Hematopoietic multipotent progenitor cell (in vitro differentiated cells): ENCODE measurements around the gene NDUFAF5. TPM values are rescaled to one million over a fixed set of nuclear protein-coding genes. Genes with fewer than 3 reads are reported as not detected.
A peak's percentile ranks its signal among the peaks of the same experiment; 100 is the strongest.

ENCODE experiments used
- DNase-seq, 3 donors: peaks; one replicate each; pipeline ENCODE4 v3.0.0-alpha.2; 2011 to 2015; ENCODE audit warnings: low read depth in 2 of 3, low spot score in 2 of 3
- total RNA-seq: library from RNA; depleted of rRNA; stranded (reverse); fragments of >200 nt; gene quantifications from one replicate; pipeline ENCODE4 v1.2.3, GENCODE V29; 2012

NDUFAF5 gene
- total RNA-seq, 1 donor, result 2.4 TPM

DNA sequence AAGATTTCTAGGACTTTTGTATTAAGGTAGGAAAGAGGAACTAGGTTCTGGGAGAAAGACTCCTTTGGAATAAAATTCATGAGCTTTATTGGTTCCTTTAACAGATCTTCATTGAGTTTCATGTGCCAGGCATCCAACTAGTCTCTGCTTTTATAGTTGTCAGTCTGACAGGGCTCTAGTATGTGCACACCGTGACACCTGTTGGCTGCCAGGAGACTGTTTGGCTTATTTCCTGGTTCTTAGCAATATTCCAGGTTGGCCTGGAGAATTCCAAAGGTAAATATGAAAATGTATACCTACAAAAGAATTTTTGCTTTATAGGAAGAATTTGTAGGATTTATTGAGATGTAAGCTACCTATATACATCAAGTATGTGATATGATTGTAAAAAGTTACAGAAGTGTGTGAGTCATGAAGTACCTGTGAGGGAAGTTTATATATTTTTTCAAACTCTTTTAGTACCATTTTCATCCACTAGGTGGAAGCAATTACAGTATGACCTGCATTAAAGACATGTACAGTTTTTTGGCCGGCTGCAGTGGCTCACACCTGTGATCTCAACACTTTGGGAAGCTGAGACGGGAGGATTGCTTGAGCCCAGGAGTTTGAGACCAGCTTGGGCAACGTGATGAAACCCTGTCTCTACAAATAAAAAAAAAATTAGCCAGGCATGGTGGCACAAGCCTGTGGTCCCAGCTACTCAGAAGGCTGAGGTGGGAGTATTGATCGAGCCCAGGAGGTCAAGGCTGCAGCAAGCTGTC lies 35.2 kb downstream of the NDUFAF5 start:
- DNase-seq, result peak in 2 of 3 donors; percentile 40 to 72

DNA sequence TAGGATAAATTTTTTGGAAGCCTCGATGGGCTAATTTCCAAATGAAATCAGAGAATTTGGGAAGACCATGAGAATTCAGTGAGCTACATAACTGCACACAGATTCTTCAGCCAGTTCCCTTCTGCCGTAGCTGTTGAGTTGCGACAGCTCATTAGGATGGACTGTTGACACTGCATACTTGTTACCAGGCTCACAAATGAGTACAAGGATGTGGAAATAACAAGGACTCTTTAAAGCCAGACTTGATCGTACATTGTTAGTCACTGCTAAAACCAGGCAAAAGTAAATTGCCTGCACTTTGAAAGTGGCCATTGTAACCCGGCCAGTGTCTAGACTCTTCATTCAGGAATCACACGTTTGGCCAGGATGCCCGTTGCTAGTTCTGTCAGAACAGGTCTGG lies 37.0 kb downstream of the NDUFAF5 start:
- no peak for DNase-seq

DNA sequence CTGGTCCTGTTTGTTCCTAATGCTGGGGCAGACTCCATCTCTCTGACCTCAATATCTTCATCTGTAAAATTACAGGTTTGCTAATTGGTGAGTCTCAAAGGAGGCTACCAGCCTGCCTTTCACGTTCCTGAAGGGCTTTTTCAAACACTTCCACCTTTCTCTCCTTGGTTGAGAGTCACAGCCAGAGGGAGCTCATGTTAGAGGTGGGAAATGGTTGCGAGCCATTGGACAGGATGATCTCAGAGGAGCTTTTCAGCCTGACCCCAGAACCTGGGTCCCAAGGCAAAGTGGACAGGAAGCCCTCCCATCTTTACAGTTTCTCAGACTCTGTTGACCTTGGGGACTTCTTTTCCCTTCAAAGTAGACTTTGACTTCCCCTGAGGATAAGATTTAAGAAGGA lies 37.6 kb downstream of the NDUFAF5 start:
- no peak for DNase-seq

DNA sequence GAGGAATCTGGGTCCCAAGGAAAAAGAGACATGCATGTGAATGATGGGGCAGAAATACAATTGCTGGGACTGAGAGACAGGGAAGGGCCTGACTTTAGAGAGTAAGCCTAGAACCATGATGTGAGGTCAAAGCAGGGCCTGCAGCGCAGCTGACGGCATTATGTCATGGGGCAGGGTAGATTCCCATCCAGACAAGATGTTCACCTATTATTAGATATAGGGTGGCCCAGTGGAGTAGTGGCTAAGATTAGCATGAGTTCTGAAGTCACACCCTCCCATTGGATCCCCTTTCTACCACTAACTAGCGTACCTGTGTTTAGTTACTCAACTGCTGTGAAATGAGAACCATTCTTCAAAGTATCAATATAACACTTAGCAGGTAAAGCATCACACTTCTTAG lies 39.6 kb downstream of the NDUFAF5 start:
- DNase-seq, result no peak

DNA sequence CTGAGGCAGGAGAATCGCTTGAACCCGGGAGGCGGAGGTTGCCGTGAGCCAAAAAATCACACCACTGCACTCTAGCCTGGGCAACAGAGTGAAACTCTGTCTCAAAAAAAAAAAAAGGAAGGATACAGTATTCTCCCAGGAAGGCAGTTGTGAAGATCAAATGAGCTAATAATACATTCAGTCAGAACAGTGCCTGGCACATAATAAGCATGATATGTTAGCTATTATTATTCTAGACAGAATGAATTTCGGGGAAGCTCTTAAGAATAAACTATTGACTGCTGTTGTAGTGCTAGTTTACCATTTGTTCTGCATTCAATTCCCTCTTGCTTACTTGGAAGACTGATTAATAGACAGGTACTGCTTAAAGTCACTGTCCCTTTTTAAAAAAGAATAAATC lies 40.6 kb downstream of the NDUFAF5 start:
- DNase-seq, result no peak

DNA sequence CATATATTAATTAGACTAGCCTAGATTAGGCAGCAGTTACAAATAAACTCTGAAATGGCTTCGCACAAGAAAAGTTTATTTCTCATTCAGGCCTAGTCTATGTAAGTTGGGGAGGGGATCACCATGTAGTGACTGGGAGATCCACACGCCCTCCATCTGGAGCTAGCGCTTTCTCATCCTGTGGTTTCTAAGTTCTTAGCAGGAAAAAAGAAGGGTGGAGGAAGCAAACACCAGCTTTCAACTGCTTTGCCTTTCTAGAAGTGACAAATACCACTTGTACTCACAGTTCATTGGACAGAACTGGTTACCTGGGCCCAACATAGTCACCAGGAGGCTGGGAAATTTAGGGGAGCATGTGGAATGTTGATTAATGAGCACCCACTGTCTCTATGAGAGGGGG lies 46.6 kb downstream of the NDUFAF5 start:
- no peak for DNase-seq

DNA sequence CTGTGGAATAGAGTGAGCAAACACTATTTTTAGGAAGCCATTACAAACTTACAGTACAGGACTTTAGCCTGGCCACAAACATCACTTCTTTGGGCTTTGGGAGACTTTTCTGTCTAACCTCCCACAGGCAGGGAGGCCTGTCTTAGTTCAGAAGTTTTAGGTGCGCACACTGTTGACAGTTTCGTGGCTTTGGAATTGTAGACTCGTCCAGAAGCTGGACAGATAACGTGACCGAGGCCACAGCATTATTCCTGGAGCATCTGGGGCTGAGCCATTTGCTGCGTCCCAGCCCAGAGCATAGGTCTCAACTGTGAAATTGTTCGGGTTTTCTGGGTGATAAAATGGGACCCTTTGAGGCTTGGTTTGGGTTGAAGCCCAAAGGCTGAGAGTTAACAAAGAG lies 53.8 kb downstream of the NDUFAF5 start:
- DNase-seq, result no peak

DNA sequence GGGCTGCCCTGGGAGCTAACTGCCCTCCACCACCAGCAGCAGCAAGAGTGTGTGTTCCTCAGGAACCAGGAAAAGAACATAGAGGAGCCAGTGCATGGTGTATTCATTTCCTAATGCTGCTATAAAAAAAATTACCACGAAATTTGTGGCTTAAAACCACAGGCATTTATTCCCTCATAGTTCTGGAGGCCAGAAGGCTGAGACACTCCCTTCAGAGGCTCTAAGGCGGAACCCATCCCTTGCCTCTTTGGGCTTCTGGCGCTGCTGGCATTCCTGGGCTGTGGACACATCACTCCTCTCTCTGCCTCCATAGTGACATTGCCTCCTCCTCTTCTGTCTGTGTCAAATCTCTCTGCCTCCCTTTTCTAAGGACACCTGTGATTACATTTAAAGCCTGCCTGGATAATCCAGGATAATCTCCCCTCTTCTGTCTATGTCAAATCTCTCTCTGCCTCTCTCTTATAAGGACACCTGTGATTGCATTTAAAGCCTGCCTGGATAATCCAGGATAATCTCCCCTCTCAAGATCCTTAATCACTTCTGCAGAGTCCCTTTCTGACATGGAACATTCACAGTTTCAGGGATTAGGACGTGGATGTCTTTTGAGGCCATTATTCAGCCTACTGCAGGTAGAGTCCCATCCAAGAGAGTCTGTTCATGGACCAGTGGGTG lies 54.7 kb downstream of the NDUFAF5 start:
- no peak for DNase-seq

DNA sequence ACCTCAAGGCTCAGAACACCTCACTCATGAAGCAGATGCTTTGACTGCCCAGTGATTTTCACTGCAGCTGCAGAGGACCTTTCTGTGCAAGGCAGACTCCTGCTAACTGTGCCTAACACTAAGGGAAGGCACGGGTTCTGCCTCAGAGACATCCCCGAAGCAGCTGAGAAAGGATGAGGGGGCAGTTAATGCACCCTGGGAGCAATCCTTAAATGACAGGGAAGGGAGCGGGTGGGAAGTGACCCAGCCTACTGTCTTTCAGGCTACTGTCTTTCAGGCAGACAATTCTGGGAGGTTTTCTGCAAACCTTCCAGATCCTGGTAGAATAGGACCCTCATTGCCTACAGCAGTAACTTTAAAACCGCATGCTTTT lies 55.3 kb downstream of the NDUFAF5 start:
- no peak for DNase-seq

DNA sequence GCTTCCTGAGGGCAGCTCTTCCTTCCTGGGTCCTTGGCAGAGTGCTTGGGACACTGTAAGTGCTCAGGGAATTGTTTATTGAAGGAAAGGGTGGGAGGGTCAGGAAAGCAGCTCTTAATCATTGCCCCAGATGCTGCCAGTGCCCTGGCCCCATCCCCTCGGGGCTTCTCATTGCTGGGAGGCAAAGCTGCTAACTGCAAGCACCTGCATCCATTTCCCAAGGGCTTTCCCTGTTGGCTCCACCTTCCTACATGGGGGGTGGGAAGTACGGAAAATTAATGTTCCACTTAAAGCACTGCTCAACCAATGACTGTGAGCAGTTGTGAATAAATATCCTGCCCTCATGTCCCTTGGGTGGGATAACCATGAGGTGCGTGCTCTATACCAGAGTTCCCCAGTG lies 56.4 kb downstream of the NDUFAF5 start:
- no peak for DNase-seq

DNA sequence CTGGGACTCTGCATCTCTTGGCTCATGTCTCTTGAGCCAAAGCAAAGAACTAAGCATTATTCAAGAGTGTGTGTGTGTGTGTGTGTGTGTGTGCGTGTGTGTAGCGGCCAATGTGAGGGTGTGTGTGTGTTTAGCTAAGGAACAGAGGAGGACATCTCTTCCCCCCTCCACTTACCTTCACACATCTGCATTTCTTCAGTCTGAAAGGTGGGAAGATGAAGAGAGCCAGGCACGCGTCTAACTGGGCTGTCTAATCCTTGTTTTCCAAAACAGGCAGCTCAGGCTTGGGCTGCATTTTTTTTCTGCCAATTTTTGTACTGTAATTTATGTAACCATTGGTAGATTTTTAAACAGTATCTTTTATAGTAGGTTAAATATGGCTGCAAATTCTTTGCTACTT lies 59.5 kb downstream of the NDUFAF5 start:
- no peak for DNase-seq

DNA sequence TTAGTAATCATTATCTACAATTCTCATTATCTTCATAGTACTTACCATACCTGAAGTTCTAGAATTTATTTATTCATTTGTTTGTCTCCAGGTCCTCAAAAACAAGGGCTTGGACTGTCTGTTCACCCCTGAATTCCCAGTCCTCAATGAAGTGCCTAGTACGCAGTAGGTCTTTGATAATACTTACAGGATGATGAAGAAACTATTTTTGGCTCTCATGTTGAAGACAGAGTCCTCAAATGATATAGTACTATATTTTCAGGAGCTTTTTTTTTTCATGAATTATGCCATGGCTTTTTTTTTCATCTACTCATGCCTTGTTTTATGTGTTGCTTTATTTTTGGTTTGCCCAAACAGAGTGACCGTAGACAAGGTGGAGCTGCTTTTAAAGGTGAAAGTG lies 66.5 kb downstream of the NDUFAF5 start:
- no peak for DNase-seq

DNA sequence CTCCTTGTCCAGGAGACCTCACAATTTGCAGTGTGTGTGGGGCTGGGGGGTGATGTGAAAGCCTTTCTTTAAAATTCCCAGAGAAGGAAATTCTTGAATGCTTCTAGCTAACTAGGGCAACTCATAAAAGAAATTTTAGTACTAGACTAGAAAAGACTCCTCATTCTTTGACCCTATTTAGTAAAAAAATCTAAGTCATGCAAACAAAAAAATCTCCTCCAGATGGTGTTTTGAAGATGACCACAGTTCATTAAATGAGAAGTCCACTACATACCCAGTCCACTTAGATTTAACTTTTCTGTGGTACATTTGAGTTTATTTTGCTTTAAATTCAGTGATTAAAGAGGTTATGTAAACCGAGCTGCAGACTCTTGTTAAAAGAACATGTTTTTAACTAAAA lies 67.5 kb downstream of the NDUFAF5 start:
- DNase-seq, result no peak

DNA sequence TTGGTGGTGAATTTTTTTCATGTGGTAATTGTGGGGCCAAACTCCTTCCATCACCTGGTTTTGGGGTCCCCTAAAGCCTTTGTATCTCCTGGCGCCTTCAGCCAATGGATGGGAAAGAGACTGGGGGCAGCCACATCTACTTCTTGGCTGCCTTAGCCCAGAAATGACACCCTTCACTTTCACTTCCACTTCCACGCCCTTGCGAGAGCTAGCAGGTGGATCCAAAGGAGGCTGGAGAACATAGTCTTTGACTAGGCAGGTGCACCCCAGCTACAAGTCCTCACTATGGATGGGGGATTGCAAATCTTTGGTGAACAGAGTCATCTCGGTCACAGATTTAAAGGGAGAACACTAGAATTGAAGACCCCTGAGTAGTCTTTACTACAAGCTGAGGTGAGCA lies 70.8 kb downstream of the NDUFAF5 start:
- DNase-seq, result no peak

DNA sequence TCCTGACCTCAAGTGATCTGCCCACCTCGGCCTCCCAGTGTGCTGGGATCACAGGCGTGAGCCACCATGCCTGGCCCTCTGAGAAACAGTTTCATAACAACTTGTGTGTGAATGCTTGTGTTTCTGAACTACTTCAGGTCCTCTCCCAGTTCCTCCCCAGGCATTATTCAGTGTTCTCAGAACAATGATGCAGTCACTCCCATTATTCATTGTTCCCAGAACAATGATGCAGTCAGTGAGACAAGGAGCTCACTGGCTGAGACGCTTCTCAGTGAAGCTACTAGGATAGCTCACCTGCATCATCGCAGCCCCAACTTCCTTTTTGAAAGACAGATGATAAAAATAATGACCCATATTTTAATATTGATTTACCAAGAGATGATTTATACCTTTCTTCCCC lies 71.5 kb downstream of the NDUFAF5 start:
- no peak for DNase-seq

DNA sequence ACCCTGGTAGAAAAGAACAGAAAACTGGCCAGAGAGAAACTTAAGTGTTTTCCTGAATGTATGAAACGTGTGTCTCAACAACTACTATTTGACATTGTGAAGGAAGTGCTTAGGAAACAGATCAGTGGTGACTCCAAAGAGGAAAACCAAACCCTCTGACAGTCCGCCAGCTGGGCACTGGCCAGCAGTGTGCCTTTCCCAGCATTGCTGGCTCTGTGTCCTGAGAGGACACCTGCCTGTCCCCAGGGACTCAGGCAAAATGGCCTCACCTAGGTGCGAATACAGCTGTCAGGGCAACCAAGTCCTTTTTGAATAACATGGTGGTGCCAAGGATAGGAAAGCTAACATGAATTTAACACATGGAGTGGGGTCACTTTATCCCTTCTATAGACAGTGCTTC lies 72.5 kb downstream of the NDUFAF5 start:
- DNase-seq, result no peak

DNA sequence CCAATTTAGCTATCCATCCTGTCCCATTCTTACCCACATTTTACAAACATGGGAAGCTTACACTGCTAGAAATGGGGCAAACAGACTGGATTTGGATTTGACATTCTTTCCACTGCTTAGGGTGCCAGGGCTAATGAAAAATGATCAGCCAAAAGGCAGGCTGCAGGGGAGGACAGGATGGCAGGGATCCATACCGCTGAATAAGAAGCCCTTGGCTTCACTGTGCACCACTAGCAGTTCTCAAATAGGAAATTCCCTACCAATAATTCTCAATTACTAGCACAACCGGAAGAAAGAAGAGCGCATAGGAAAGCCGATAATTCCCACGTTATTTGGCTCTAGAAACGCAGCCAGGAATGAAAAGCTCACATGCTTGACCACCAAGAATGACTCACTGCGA lies 73.1 kb downstream of the NDUFAF5 start:
- DNase-seq, result no peak

DNA sequence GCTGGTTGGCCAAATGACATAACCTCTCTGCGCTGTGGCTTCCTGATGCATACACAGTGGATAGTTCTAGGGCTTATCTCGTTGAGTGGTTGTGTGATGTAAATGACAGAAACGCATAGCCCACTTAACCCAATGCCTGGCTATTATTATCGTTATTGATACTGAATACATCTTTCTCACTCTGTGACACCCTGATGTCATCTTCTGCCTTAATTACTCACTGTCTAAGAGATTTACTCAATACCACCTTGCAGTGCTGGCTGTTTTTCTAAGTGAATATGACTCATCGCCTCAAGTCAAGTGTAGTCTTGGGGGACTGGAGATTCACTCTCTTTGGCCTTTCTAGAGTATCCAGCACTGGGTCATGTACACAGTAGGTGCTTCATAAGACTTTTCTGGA lies 73.6 kb downstream of the NDUFAF5 start:
- DNase-seq, result no peak

DNA sequence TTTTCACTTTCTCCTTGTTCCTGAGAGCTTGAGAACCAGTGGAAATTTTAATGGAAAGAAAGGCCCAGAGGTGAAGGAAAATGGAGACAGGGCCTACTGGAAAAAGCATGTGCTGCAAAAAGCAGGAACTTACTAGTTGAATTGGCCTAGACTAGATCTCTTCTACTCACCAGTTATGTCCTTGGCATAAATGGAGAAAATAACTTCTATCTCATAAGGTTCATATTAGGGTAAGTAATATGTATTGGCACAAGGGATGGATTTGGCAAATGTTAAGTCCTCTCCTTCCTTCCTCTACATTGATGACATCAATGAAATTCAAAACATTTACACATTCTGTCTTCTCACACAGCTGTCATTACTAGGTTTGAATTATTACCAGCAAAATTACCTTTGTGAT lies 74.0 kb downstream of the NDUFAF5 start:
- no peak for DNase-seq

DNA sequence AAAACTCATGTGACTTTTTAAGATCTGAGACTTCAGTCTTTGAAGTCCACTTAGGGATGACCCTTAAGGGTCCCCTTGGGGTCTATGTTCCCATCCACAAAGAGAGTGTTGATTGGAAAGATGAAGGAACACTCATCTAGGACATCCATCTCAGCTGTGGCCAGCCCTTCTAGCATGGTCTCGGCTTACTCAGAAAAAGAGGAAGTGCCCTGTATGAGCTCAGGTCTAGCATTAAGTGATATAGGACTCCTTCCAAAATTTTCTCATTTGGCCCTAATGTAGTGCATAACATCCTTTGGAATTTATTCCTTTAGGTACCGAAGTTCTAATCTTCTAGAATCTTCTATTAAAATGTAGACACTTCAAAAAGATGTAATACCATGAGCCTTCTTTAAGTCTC lies 77.4 kb downstream of the NDUFAF5 start:
- DNase-seq, result peak in 1 of 3 donors; percentile 3

DNA sequence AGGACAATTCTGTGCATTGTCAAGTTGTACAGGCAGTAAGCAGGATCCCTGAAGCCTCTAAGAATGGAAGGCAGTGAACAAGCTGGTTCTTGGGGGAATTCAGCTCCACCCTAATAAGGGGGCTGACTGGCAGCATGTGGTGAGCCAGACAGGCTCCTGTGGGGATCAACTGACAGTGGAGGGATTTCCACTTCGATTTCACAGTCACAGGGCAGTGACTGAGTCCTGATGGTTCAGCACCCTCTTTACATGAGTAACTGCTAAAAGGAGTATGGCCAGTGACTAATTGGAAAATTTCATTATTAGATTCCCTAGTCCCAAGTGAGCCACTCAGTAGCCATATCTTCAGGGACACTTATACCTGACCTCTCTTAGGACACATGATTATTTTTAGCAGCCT lies 78.4 kb downstream of the NDUFAF5 start:
- DNase-seq, result no peak

DNA sequence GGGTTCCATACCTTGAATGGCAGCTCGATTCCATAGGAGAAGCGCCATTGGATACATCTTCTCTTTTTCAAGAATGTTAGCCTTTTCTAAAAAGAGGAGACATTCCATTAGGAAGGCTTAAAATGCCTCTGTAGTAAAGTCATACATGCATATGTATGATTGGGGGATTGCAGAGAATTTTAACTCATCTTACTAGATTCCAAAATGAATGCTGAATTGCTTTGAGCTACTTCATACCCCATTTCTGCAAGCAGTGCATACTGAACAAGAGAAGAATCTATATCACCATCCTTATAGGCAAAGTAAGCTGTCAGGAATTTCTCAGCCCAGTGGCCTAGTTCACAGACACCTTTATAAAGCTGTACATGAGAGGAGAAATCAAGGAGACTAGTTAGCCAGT lies 80.3 kb downstream of the NDUFAF5 start:
- no peak for DNase-seq
